H1 (cell line): ENCODE measurements around the gene WDR7. TPM values are rescaled to one million over a fixed set of nuclear protein-coding genes. Genes with fewer than 3 reads are reported as not detected.
A peak's percentile ranks its signal among the peaks of the same experiment; 100 is the strongest.

Experiments
- CTCF ChIA-PET: fragments of 300-600 bp; sonication (Branson Sonifier 250); formaldehyde crosslinking; loops from one replicate; lab custom pipeline; 2021; ENCODE audit not compliant: partially characterized antibody; lab: Charles Lee
- POLR2A ChIA-PET: fragments of 300-600 bp; sonication (Branson Sonifier 250); formaldehyde crosslinking; loops from one replicate; lab custom pipeline; 2021; ENCODE audit warnings: inconsistent platforms; ENCODE audit not compliant: partially characterized antibody; lab: Charles Lee
- DNase-seq, 2 experiments: peaks; one replicate each; pipeline versions ENCODE4 v3.0.0 to v3.0.0-alpha.2; 2010 to 2022; ENCODE audit warnings: low spot score in 2 of 2, low read depth in 1 of 2, mixed read lengths in 1 of 2
- FAIRE-seq: peaks from 2 replicates; lab custom pipeline; 2011; peaks lifted over from hg19 to GRCh38; lab: Jason Lieb, UNC
- H2AFZ ChIP-seq: 2 replicates; pipeline ENCODE4 v1.8.1; 2012; ENCODE audit warnings: low read length, inconsistent platforms
- H2AK5ac ChIP-seq: 2 replicates; pipeline ENCODE4 v1.6.1; 2013; ENCODE audit warnings: low read depth, low read length
- H2BK120ac ChIP-seq: replicated peaks from 2 replicates; pipeline ENCODE3; 2013; ENCODE audit warnings: low read depth, low read length, inconsistent platforms
- H2BK12ac ChIP-seq: 2 replicates; pipeline ENCODE4 v1.6.1; 2013; ENCODE audit warnings: low read depth, low read length
- H2BK15ac ChIP-seq: 2 replicates; pipeline ENCODE4 v1.6.1; 2013; ENCODE audit warnings: low read length
- H2BK20ac ChIP-seq: 2 replicates; pipeline ENCODE4 v1.6.1; 2013; ENCODE audit warnings: low read length
- H2BK5ac ChIP-seq: 2 replicates; pipeline ENCODE4 v1.6.1; 2013; ENCODE audit warnings: low read depth, low read length
- H3K14ac ChIP-seq: 2 replicates; pipeline ENCODE4 v1.6.1; 2013; ENCODE audit warnings: inconsistent platforms; ENCODE audit not compliant: insufficient read length
- H3K18ac ChIP-seq: 2 replicates; pipeline ENCODE4 v1.6.1; 2013; ENCODE audit warnings: low read length; ENCODE audit errors: extremely low read depth
- H3K23ac ChIP-seq: 2 replicates; pipeline ENCODE4 v1.6.1; 2013; ENCODE audit warnings: inconsistent platforms; ENCODE audit not compliant: insufficient read length
- H3K23me2 ChIP-seq: 2 replicates; pipeline ENCODE4 v1.6.1; 2013; ENCODE audit warnings: low read depth, low read length
- H3K27ac ChIP-seq: 2 replicates; pipeline ENCODE4 v1.6.1; 2011; ENCODE audit warnings: low read depth, low read length, inconsistent platforms
- H3K27me3 ChIP-seq, 4 experiments: replicated peaks in 1 of 4; 1 replicate in 1 of 4; 2 replicates in 3 of 4; pipeline versions ENCODE4 v1.6.1 to v1.8.1; 2011 to 2013; ENCODE audit warnings: low read length in 3 of 4, mild to moderate bottlenecking in 3 of 4, inconsistent platforms in 2 of 4, mixed read lengths in 2 of 4, moderate library complexity in 1 of 4; ENCODE audit not compliant: control insufficient read depth in 3 of 4, insufficient read depth in 3 of 4; ENCODE audit errors: extremely low read depth in 1 of 4
- H3K36me3 ChIP-seq, 4 experiments: 2 replicates each; pipeline versions ENCODE4 v1.6.1 to v1.8.1; 2011 to 2013; ENCODE audit warnings: mild to moderate bottlenecking in 4 of 4, low read length in 3 of 4, moderate library complexity in 2 of 4, control low read depth in 1 of 4, inconsistent platforms in 1 of 4; ENCODE audit not compliant: insufficient read depth in 4 of 4, control insufficient read depth in 2 of 4
- H3K4ac ChIP-seq: replicated peaks from 2 replicates; pipeline ENCODE3; 2013; ENCODE audit warnings: low read length, low read depth, mixed read lengths, inconsistent platforms; ENCODE audit not compliant: insufficient read length
- H3K4me1 ChIP-seq, 4 experiments: replicated peaks in 1 of 4; 1 replicate in 1 of 4; 2 replicates in 3 of 4; pipeline versions ENCODE4 v1.6.1 to v1.8.1; 2011 to 2013; ENCODE audit warnings: low read length in 3 of 4, inconsistent platforms in 2 of 4, mixed read lengths in 1 of 4; ENCODE audit not compliant: insufficient read depth in 4 of 4, control insufficient read depth in 3 of 4
- H3K4me2 ChIP-seq, 2 experiments: 2 replicates each; pipeline versions ENCODE4 v1.6.1 to v1.8.1; 2011 to 2013; ENCODE audit warnings: low read depth in 2 of 2, low read length in 2 of 2, control low read depth in 1 of 2, inconsistent platforms in 1 of 2, mild to moderate bottlenecking in 1 of 2; ENCODE audit not compliant: insufficient read depth in 1 of 2
- H3K4me3 ChIP-seq, 4 experiments: fragments of 200-600, 300-600 bp in 1 of 4; sonication (generic), shearing (Covaris generic), sonication (Bioruptor Twin) in 1 of 4; 2 replicates each; pipeline versions ENCODE4 v1.5.1 to v1.8.1; 2011 to 2016; ENCODE audit warnings: low read length in 4 of 4, low read depth in 3 of 4, control low read depth in 2 of 4, inconsistent platforms in 2 of 4, mild to moderate bottlenecking in 2 of 4, mixed read lengths in 1 of 4, moderate library complexity in 1 of 4; ENCODE audit not compliant: insufficient read depth in 2 of 4; ENCODE audit errors: extremely low read depth in 1 of 4
- H3K56ac ChIP-seq: replicated peaks from 2 replicates; pipeline ENCODE3; 2013; ENCODE audit warnings: low read depth, mild to moderate bottlenecking, mixed read lengths, low read length, inconsistent platforms; ENCODE audit not compliant: insufficient read length
- H3K79me1 ChIP-seq: 2 replicates; pipeline ENCODE4 v1.6.1; 2013; ENCODE audit warnings: low read depth, low read length, control low read depth
- H3K79me2 ChIP-seq, 2 experiments: 2 replicates each; pipeline versions ENCODE4 v1.6.1 to v1.8.1; 2012 to 2013; ENCODE audit warnings: low read length in 2 of 2, mild to moderate bottlenecking in 2 of 2, inconsistent platforms in 1 of 2; ENCODE audit not compliant: insufficient read depth in 2 of 2, control insufficient read depth in 1 of 2
- H3K9ac ChIP-seq, 4 experiments: replicated peaks in 1 of 4; 1 replicate in 1 of 4; 2 replicates in 3 of 4; pipeline versions ENCODE4 v1.6.1 to v1.8.1; 2011 to 2013; ENCODE audit warnings: low read depth in 3 of 4, low read length in 3 of 4, control low read depth in 2 of 4, mild to moderate bottlenecking in 2 of 4, moderate library complexity in 2 of 4, inconsistent platforms in 1 of 4; ENCODE audit errors: extremely low read depth in 1 of 4
- H3K9me3 ChIP-seq, 2 experiments: 2 replicates each; pipeline versions ENCODE4 v1.6.1 to v1.8.1; 2012 to 2013; ENCODE audit warnings: mild to moderate bottlenecking in 2 of 2, moderate library complexity in 2 of 2, control low read depth in 1 of 2, inconsistent platforms in 1 of 2, low read depth in 1 of 2, low read length in 1 of 2, mixed read lengths in 1 of 2; ENCODE audit not compliant: insufficient read depth in 2 of 2
- H4K20me1 ChIP-seq, 2 experiments: replicated peaks in 1 of 2; 2 replicates each; pipeline versions ENCODE3 to v1.8.1; 2011 to 2013; ENCODE audit warnings: inconsistent platforms in 2 of 2, low read length in 2 of 2, mild to moderate bottlenecking in 1 of 2; ENCODE audit not compliant: insufficient read depth in 2 of 2, control insufficient read depth in 1 of 2
- H4K5ac ChIP-seq: 2 replicates; pipeline ENCODE4 v1.6.1; 2013; ENCODE audit warnings: low read length, low read depth, mixed read lengths, inconsistent platforms; ENCODE audit not compliant: insufficient read length
- H4K8ac ChIP-seq: 2 replicates; pipeline ENCODE4 v1.8.0; 2013; ENCODE audit warnings: mild to moderate bottlenecking, moderate library complexity, low read length, inconsistent platforms; ENCODE audit not compliant: insufficient read depth; ENCODE audit errors: extremely low read depth
- H4K91ac ChIP-seq: replicated peaks from 2 replicates; pipeline ENCODE3; 2013; ENCODE audit warnings: low read length, mixed read lengths, inconsistent platforms; ENCODE audit not compliant: insufficient read length
- BACH1 ChIP-seq: IDR thresholded peaks from 2 replicates; pipeline ENCODE4 v1.6.1; 2012; ENCODE audit warnings: low read length, improper control_type of control experiment
- CBX8 ChIP-seq: fragments of 300-800, 300-1000 bp; sonication (generic); IDR thresholded peaks from 2 replicates; pipeline ENCODE4 v1.7.1; 2016; ENCODE audit warnings: low read depth, low read length, borderline replicate concordance
- CHD1 ChIP-seq: IDR thresholded peaks from 2 replicates; pipeline ENCODE4 v1.6.1; 2012; ENCODE audit warnings: low read depth, low read length, improper control_type of control experiment
- JUND ChIP-seq: IDR thresholded peaks from 2 replicates; pipeline ENCODE4 v1.6.1; 2011; ENCODE audit warnings: mild to moderate bottlenecking, improper control_type of control experiment, low read length
- NANOG ChIP-seq: IDR thresholded peaks from 2 replicates; pipeline ENCODE4 v1.6.1; 2011; ENCODE audit warnings: low read length, low read depth, mild to moderate bottlenecking, inconsistent platforms; ENCODE audit not compliant: insufficient read depth, poor library complexity, severe bottlenecking
- PHF8 ChIP-seq: fragments of 200-600 bp; sonication (generic); conservative IDR thresholded peaks from 2 replicates; pipeline ENCODE4 v1.7.1; 2012; ENCODE audit warnings: low read depth, mild to moderate bottlenecking, inconsistent platforms, low read length, moderate library complexity
- POLR2AphosphoS5 ChIP-seq: IDR thresholded peaks from 2 replicates; pipeline ENCODE4 v1.6.1; 2011; ENCODE audit warnings: low read depth, low read length
- SAP30 ChIP-seq: fragments of 300-600 bp; sonication (generic); IDR thresholded peaks from 2 replicates; pipeline ENCODE4 v1.7.1; 2012; ENCODE audit warnings: low read length, moderate library complexity, mild to moderate bottlenecking, inconsistent platforms; ENCODE audit not compliant: insufficient read depth, insufficient replicate concordance
- SIN3A ChIP-seq, 2 experiments: IDR thresholded peaks in 1 of 2; conservative IDR thresholded peaks in 1 of 2; 2 replicates each; pipeline ENCODE4 v1.6.1; 2011 to 2012; ENCODE audit warnings: low read length in 2 of 2, improper control_type of control experiment in 1 of 2, low read depth in 1 of 2, mild to moderate bottlenecking in 1 of 2
- SIX5 ChIP-seq: IDR thresholded peaks from 2 replicates; pipeline ENCODE4 v1.6.1; 2011; ENCODE audit warnings: mild to moderate bottlenecking, low read depth, low read length
- TAF1 ChIP-seq: IDR thresholded peaks from 2 replicates; pipeline ENCODE4 v1.6.1; 2011; ENCODE audit warnings: mild to moderate bottlenecking, low read depth, low read length
- TAF7 ChIP-seq: optimal IDR thresholded peaks from 2 replicates; pipeline ENCODE3; 2011; ENCODE audit warnings: low read depth, mild to moderate bottlenecking, inconsistent platforms, low read length, moderate library complexity, borderline replicate concordance
- WGBS, 2 experiments: shearing (Covaris generic) in 1 of 2; methylation state at CpG; one replicate each; pipeline versions ENCODE4 v1.1.6 to v1.1.7; 2013 to 2015; ENCODE audit warnings: low lambda C conversion rate in 2 of 2, mixed read lengths in 2 of 2, inconsistent platforms in 1 of 2, low coverage in 1 of 2, missing lambda C conversion rate in 1 of 2; ENCODE audit not compliant: insufficient replicate concordance in 2 of 2, insufficient coverage in 1 of 2, insufficient read length in 1 of 2; ENCODE audit errors: extremely low coverage in 1 of 2, missing lambda C conversion rate in 1 of 2; 5-methylcytosine and 5-hydroxymethylcytosine counted together
- polyA plus RNA-seq, 7 experiments: library from polyadenylated mRNA; depleted of rRNA in 3 of 7; stranded (reverse) in 5 of 7; unstranded in 2 of 7; fragments of >200 nt in 5 of 7; fragments of 200-250 nt in 2 of 7; gene quantifications; 1 replicate in 5 of 7; 2 replicates in 1 of 7; 4 replicates in 1 of 7; pipeline versions ENCODE4 v1.2.1 to v1.2.3, GENCODE V29; 2011 to 2013; ENCODE audit warnings: missing spikeins in 2 of 7, mixed read lengths in 2 of 7
- total RNA-seq: library from RNA; stranded (reverse); fragmentation: NEBNext Ultra II Directional; extraction: Animal tissue kit (Norgen Biotek cat#: 25700); gene quantifications from 2 replicates; pipeline ENCODE4 v1.2.1, GENCODE V29; 2021
- TF ChIP-seq, protein P1 (sequence below): IDR thresholded peaks from 2 replicates; pipeline ENCODE4 v1.6.1; 2011; ENCODE audit warnings: low read length, improper control_type of control experiment

Gene WDR7
- total and polyA plus RNA-seq, 2 of the 8 experiments (the other 6 are each of a cell fraction or from before 2014, with no cell fraction given) = 5.5 to 15.2 TPM

DNA sequence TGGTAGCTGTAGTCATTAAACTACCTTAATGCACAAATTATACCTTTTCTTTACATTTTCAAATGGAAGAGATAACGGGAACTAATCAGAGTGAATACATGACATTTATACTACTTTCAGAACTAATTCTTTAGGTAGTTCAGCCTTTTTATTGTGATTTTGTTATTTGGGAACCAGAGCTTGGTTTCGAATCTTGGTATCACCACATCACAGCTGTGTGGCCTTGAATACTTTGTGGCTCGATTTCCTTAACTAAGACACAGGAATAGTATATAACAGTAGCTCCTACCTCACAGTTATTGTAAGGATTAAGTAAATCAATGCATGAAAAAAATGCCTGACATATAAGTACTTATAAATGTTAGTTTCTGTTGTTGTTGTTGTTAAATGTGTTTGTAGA is 240.0 kb downstream of the WDR7 start:
- Histone ChIP-seq H4K5ac (no peak overlapping the region), H3K56ac (no peak overlapping the region), H4K91ac (no peak overlapping the region), H3K4me3 (no peak overlapping the region), H3K27me3 (no peaks in the 10 kb centered on the region), H3K4me2 (no peak overlapping the region), H3K9me3 (no peaks in the 10 kb centered on the region), H3K14ac (no peak overlapping the region), H2BK5ac (no peak overlapping the region), H2BK12ac (no peak overlapping the region), H4K8ac (no peak overlapping the region), H3K4ac (no peak overlapping the region), H2BK20ac (no peak overlapping the region), H3K23ac (no peak overlapping the region), H2BK120ac (no peak overlapping the region), H2AK5ac (no peak overlapping the region), H3K4me1 (peaks cover 0 to 3% (median 0%) of the 10 kb centered on the region in 4 experiments; a peak in 1 of 7 replicates), H2AFZ (no peak overlapping the region), H3K79me1 (no peaks in the 10 kb centered on the region), H3K79me2 (no peaks in the 10 kb centered on the region), H3K9ac (peak overlapping the region in 1 of 4 experiments; percentile 9; a peak in 1 of 7 replicates), H4K20me1 (no peaks in the 10 kb centered on the region), H3K18ac (no peak overlapping the region), H3K36me3 (no peaks in the 10 kb centered on the region), H2BK15ac (no peak overlapping the region), H3K27ac (no peak overlapping the region), H3K23me2 (no peaks in the 10 kb centered on the region)
- ChIA-PET POLR2A (no interaction called here), CTCF (interaction anchor here (1.2 to 1.5 kb wide), 3 partner anchors 9 to 21 kb away, joined by 3 to 4 read pairs (median 3); no protein-coding TSS in a partner anchor)
- FAIRE-seq (no peak), DNase-seq (no peak)
- 88% methylated on average over 3 of the region's 3 CpGs; no CpG with 5 or more reads in 1 of the 2 experiments for WGBS, 2 experiments
- no peak for TF ChIP-seq SAP30
- TF ChIP-seq CBX8 = no peak
- TF ChIP-seq, protein P1, sequence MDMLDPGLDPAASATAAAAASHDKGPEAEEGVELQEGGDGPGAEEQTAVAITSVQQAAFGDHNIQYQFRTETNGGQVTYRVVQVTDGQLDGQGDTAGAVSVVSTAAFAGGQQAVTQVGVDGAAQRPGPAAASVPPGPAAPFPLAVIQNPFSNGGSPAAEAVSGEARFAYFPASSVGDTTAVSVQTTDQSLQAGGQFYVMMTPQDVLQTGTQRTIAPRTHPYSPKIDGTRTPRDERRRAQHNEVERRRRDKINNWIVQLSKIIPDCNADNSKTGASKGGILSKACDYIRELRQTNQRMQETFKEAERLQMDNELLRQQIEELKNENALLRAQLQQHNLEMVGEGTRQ = no peak
- TF ChIP-seq CHD1 = no peak
- no peak for TF ChIP-seq JUND
- no peak for TF ChIP-seq POLR2AphosphoS5
- no peak for TF ChIP-seq SIN3A (conservative IDR thresholded peaks at IDR 0.05 in 1 of 2, IDR thresholded peaks at IDR 0.05 in 1 of 2; ENCODE audit: low read depth in 1 of 2, low read length in 2 of 2)
- no peak for TF ChIP-seq PHF8
- TF ChIP-seq SIX5 = no peak
- no peak for TF ChIP-seq NANOG
- TF ChIP-seq BACH1 = no peak
- TF ChIP-seq TAF1 = no peak
- TF ChIP-seq TAF7 = no peak
